NCI-H524 treated with DMSO at 0.1 percent for 48 hours (cell line): ENCODE data around the gene WDR81.

Experiments used
- DNase-seq: peaks from one replicate; lab custom pipeline; 2025; lab: John Stamatoyannopoulos, UW

WDR81 gene

DNA sequence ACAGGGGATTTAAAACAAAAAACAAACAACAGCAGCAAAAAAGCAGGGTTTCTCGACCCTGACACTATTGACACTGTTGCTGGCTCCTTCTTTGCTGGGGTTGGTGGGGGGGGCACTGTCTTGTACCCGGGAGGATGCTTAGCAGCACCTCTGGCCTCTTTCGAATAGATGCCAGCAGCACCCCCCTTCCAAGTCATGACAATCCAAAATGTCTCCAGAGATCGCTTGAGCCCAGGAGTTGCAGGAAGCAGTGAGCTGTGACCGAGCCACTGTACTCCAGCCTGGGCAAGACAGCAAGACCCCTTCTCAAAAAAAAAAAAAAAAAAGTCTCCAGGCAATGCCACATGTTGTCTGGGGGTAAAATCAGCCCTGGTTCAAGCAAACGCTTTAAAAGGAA is 57.7 kb downstream of the WDR81 start:
- DNase-seq: no peak

DNA sequence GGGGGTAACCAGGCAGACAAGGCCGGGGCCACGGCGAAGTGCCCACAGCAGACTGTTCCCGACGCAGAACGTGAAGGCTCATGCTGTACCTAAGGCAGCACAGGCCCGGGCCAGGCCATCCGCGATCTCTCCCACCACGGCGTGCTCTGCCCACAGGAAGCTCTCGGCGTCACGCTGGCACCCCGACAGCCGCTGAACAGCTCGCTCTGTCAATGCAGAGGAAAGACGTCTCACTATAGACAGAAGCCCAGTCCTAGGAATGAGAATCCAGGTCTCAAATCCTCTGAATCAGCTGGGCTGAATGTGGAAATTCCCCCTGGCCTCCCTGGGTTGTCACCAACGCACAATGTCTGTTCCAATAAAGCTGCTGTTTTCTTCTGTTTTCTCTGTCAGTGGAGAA is 58.8 kb downstream of the WDR81 start:
- DNase-seq: no peak

DNA sequence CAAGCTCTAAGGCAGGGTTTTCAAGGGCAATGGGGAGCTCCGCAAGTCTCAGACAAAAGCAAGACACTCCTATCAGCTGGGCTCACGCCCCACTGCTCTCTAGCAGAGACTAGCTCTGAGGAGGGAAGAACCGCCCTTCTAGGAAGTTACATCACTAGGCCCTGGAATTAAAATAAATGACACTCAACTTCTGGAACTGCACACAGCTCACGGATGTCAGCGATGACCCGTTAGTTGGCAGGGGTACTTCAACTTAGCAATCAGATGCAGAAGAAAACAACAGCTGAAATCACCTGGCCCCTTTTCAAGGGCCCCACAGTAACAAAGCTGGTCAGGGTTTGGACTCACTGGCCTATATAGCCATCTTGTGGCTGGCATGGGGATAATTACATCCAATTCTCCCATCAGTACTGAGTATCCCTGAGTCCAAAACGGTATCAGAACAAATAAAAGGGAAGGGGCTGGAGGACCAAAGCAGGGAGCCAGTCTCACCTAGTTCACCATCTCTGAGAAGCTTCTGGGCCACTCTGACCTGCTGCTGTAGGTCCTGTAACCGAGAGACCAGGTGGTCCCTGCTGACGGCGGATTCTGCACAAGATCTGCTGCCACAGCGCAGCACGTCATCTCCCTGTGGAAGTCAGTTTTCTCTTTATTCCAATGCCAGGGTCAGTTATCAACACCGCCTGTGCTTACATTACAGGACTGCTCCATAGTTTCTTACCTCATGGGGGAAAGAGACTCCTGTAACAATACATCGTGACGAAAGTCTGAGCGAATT is 59.5 kb downstream of the WDR81 start:
- no peak for DNase-seq

DNA sequence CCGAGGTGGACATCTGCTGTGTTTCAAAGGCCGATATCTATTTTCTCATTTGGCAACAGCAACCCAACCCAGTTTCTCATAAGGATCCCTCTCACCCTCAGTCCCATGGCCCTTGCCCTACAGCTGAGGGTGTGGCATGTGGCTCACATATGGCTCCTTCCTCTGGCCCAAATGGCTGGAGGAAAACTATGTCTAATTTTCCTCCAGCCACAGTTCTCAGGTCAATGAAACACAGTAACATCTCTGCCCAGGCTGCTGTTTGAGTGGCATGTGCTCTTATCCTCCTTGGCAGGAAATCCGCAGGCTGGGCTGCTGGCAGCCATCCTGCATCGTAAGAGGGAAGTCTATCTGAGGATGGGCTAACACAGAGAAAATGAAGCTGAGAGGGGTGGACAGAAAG is 61.4 kb downstream of the WDR81 start:
- no peak for DNase-seq

DNA sequence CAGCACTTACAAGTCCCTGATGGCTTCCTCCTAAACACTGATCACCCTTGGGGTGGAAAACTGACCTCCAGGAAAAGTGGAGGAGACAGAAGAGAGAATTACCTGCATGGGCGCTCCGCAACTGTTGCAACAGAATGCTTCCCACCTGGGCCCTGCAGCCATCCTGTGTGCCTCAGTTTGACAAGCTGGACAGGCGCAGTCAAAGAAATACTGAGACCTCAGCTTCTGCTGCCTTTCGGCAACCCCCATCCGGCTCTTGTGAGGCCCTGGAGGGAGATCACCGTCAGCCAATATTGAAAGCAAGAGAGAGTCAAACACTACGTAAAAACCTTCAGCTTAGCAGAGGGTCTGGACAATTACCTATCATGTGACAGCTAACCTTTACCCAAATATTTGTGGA is 62.2 kb downstream of the WDR81 start:
- no peak for DNase-seq

DNA sequence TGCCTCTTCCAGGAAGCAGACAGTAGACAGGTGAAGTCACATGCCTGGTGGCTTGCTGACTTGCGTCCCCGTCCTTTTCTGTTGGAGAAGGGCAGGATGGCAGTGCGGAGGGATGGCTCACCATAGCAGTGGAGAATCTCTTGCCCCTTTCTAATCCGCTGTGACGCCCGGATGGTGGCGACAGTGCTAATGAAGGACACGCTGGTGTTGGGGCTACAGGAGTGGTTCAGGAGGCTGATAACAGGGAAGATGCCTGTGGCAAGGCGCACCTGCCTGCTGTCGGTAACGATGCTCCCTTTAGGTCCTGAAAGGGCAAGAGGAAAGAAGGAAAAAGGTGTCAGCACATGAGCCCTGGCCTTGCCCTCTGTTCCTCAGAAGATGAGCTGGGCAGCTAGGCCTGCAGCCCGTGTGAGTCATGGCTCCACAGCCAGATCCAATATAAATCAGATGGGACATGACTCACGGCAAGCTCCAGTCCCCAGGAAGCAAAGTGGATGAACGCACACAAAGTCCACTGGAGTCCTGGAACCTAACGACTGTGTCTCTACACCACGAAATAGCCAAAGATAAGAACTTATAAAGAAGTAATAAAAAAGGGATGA is 62.9 kb downstream of the WDR81 start:
- no peak for DNase-seq
